Measurements from ENCODE around the gene TEX261. TPM values are rescaled to one million over a fixed set of nuclear protein-coding genes. Genes with fewer than 3 reads are reported as not detected.

The TEX261 gene
- total RNA-seq, 1 donor from 2014 or later, result 50.0 TPM

GRCh38 chr2:70981866-70982810, 12.5 kb downstream of the TEX261 start:
- DNase-seq (ENCODE audit: extremely low spot score, unreplicated experiment), result peak; percentile 66
- peaks cover 5% of the 10 kb centered on the region for H3K27me3 Mint-ChIP-seq
- no peak overlapping the region for H3K4me3 Mint-ChIP-seq
- no peak for TF ChIP-seq CTCF (conservative IDR thresholded peaks at IDR 0.05)
- no peaks in the 10 kb centered on the region for H3K9me3 Mint-ChIP-seq
- peaks cover 14% of the 10 kb centered on the region for H3K36me3 Mint-ChIP-seq
- peaks cover 10% of the 10 kb centered on the region for H3K4me1 Mint-ChIP-seq (ENCODE audit: unreplicated experiment)
- H3K27ac Mint-ChIP-seq, result no peak overlapping the region

GRCh38 chr2:70981421-70981820, 13.3 kb downstream of the TEX261 start:
- no peak overlapping the region for H3K27ac Mint-ChIP-seq
- no peaks in the 10 kb centered on the region for H3K9me3 Mint-ChIP-seq
- H3K4me3 Mint-ChIP-seq, result peak overlapping the region; percentile 10
- peaks cover 11% of the 10 kb centered on the region for H3K36me3 Mint-ChIP-seq
- peaks cover 5% of the 10 kb centered on the region for H3K27me3 Mint-ChIP-seq
- peak; percentile 6 for DNase-seq (ENCODE audit: extremely low spot score, unreplicated experiment)
- TF ChIP-seq CTCF (conservative IDR thresholded peaks at IDR 0.05), result no peak
- peaks cover 13% of the 10 kb centered on the region for H3K4me1 Mint-ChIP-seq (ENCODE audit: unreplicated experiment)

GRCh38 chr2:70979626-70980025, 15.0 kb downstream of the TEX261 start:
- H3K27me3 Mint-ChIP-seq, result peaks cover 5% of the 10 kb centered on the region
- no peaks in the 10 kb centered on the region for H3K9me3 Mint-ChIP-seq
- TF ChIP-seq CTCF (conservative IDR thresholded peaks at IDR 0.05), result no peak
- peaks cover 19% of the 10 kb centered on the region for H3K4me1 Mint-ChIP-seq (ENCODE audit: unreplicated experiment)
- H3K27ac Mint-ChIP-seq, result no peak overlapping the region
- peak; percentile 56 for DNase-seq (ENCODE audit: extremely low spot score, unreplicated experiment)
- H3K36me3 Mint-ChIP-seq, result peaks cover 3% of the 10 kb centered on the region
- H3K4me3 Mint-ChIP-seq, result peak overlapping the region; percentile 66

GRCh38 chr2:70979180-70979488, 15.5 kb downstream of the TEX261 start:
- Mint-ChIP-seq H3K36me3 (peaks cover 3% of the 10 kb centered on the region), H3K4me1 (ENCODE audit: unreplicated experiment) (peaks cover 19% of the 10 kb centered on the region), H3K4me3 (peak overlapping the region; percentile 66), H3K27me3 (peaks cover 5% of the 10 kb centered on the region), H3K9me3 (no peaks in the 10 kb centered on the region), H3K27ac (no peak overlapping the region)
- DNase-seq (ENCODE audit: extremely low spot score, unreplicated experiment), result no peak
- no peak for TF ChIP-seq CTCF (conservative IDR thresholded peaks at IDR 0.05)

- H3K36me3 Mint-ChIP-seq, result peaks cover 3% of the 10 kb centered on the region
- H3K4me3 Mint-ChIP-seq, result peak within 1 kb of the TSS; percentile 94
- H3K9me3 Mint-ChIP-seq, result no peaks in the 10 kb centered on the region
- peak within 1 kb of the TSS; percentile 97 for H3K27ac Mint-ChIP-seq
- peak; percentile 13 for TF ChIP-seq CTCF (conservative IDR thresholded peaks at IDR 0.05)
- peaks cover 19% of the 10 kb centered on the region for H3K4me1 Mint-ChIP-seq (ENCODE audit: unreplicated experiment)
- peaks cover 5% of the 10 kb centered on the region for H3K27me3 Mint-ChIP-seq
- DNase-seq (ENCODE audit: extremely low spot score, unreplicated experiment), result peak; percentile 68
These were observed 16.1 kb downstream of the TEX261 start, which contains the start of gene ANKRD53 for GRCh38 chr2:70978341-70979179. Gene ANKRD53, plus strand, starts transcription at chr2:70978630. Its CDS starts 16 bp downstream, at chr2:70978646.

Data from type B pancreatic cell (in vitro differentiated cells).